GM12865 (cell line): ENCODE results near the gene PREX1.
"Not testable (repeated sequence)": the region's sequence is repeated elsewhere in the genome, so short reads cannot be mapped to it uniquely, and the experiment has no call there.

ENCODE experiments used
- DNase-seq: peaks from one replicate; pipeline ENCODE4 v3.0.0; 2010; ENCODE audit warnings: low read depth
- H3K4me3 ChIP-seq: 2 replicates; pipeline ENCODE4 v1.5.1; 2011; ENCODE audit warnings: mild to moderate bottlenecking, low read depth, low read length, control low read depth
- TF ChIP-seq, protein P1 (sequence below): IDR thresholded peaks from 2 replicates; pipeline ENCODE4 v1.5.1; 2011; ENCODE audit warnings: low read length, control low read depth, low read depth, inconsistent platforms; ENCODE audit not compliant: insufficient read depth; ENCODE audit errors: missing control alignments

PREX1 gene

DNA sequence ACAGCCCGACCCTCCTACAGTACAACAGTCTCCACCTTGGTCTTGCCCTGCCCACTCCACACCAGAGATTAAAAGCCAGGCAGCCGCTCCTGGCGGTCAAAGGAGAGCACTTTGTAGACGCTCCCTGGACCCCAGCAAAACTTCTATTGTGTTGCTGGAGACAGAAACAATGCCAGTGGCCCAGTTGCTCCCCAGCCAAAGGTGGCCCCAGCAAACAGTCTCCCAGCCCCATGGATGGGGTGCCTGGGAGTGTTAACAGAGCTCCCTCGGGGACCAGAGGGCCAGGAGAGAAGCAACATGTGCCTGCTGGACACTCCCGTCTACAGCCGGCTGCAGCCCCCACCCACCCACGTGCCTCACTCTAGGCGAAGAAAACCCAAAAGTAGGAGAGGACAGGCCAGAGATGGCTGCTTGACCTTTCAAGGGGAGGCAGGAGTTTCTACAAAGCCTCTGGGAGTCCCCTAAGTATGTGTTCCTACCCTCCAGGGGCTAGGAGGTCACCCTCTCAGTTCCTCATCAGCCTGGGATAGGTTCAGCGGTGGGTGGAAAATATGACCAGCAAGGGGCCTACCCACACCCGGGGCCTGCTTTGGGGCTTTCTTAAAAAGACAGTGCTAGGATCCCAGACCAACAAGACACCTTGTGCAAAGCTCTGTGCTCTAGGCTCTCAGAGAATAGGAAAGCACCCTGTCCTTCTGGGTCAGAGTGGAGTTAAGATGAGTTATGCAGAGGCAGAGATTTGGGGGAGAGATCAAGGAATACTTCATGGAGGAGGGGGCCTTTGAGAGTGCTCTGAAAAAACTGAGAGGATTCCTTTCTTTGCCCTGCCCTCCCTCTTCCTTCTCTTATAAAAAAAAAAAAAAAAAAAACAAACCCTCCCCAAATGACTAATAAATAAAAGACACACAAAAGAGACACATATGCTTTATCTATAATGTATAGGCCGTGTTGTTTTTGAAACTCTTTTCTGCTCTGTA, 19.0 kb upstream of the PREX1 start:
- TF ChIP-seq, protein P1, sequence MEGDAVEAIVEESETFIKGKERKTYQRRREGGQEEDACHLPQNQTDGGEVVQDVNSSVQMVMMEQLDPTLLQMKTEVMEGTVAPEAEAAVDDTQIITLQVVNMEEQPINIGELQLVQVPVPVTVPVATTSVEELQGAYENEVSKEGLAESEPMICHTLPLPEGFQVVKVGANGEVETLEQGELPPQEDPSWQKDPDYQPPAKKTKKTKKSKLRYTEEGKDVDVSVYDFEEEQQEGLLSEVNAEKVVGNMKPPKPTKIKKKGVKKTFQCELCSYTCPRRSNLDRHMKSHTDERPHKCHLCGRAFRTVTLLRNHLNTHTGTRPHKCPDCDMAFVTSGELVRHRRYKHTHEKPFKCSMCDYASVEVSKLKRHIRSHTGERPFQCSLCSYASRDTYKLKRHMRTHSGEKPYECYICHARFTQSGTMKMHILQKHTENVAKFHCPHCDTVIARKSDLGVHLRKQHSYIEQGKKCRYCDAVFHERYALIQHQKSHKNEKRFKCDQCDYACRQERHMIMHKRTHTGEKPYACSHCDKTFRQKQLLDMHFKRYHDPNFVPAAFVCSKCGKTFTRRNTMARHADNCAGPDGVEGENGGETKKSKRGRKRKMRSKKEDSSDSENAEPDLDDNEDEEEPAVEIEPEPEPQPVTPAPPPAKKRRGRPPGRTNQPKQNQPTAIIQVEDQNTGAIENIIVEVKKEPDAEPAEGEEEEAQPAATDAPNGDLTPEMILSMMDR: no peak
- peak overlapping the region; percentile 35 for H3K4me3 ChIP-seq
- DNase-seq: peak; percentile 94

- TF ChIP-seq, protein P1: no peak
- no peak for DNase-seq
- no peak overlapping the region for H3K4me3 ChIP-seq
Measured at GRCh38 chr20:48845721-48846306, 18.0 kb upstream of the PREX1 start.

DNA sequence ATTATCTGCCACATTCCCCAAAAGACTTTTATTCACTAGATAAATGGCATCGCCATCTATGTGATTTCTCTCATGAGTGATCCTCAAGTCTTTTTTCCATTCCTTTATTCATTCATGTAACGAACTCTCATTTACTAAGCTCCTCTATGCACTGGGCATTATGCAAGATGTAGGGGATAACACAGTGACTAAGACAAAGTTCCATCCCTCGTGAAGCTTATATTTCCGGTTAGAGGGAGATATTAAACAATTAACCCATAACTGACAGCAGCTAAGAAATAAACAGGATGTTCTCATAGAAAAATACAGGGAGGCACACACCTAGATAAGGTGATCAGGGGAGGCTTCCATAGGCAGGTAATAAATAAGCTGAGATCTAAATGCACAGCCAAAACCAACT, 17.2 kb upstream of the PREX1 start:
- H3K4me3 ChIP-seq: no peak overlapping the region
- TF ChIP-seq, protein P1: no peak
- no peak for DNase-seq

GRCh38 chr20:48843896-48844295, 16.1 kb upstream of the PREX1 start:
- not testable (repeated sequence) for H3K4me3 ChIP-seq, DNase-seq

DNA sequence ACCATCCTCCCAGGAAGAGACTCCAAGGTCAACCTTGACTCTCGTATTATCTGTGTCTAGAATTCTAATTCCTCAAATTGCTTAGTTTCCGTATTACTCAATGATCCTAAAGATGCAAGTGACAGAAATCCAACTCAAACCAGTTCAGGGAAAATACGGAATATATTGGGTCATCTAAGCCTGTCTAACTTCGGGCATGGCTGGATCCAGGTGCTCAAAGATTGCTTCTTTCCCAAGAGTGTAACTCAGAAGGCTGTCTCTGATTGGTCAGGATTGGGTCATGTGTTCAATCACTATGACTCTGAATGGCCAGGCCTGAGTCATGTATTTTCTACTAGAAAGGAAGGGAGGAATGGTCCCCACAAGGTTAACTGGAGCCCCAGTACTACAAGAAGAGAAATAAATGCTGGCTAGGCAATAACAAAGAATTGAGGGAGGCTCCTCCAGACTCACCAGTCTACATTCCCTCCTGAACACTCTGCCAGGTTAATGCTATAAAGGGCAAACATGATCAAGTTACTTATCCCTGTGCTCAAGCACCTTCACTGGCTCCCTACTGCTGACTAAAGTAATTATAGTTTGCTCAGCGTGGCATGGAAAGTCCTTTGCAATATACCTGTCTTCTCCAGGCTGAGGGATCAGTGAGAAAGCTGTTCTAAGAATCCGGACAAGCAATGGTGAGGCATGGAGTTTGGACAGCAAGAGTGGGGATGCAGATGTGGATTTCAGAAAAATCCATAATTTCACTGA, 15.4 kb upstream of the PREX1 start:
- no peak for DNase-seq
- TF ChIP-seq, protein P1: no peak
- H3K4me3 ChIP-seq: no peak overlapping the region

DNA sequence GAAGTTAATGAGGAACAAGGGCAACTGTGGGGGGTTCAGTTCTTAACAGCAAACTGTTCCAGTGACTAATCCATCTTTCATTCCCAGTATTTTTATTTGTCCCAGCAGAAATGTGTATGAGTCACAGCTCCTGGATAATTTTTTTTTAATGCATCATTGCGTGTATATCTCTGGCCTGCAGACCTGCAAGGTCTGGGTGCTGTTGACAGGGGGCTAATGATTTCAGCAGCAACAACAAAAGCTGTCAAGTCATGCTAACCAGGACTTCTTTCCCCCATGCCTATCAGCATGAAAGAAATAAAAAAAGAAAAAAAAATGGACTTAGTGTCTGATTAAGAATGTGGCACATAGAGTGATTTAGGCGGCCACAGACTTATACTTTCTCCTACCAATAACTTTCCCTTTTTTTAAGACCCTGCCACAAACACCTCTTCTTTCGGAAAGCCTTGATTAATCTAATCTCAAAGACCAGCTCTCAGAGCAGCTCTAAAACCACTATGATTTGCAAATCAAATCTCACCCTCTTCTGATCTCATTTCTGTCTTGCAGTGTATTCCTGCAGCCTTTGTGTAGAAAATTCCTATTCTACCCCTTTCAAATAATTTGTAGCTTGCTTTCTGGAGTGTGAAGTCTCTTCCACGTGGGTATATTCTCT, 14.2 kb upstream of the PREX1 start:
- no peak for DNase-seq

More for the DNA sequence above, 14.2 kb upstream of the PREX1 start:
- no peak overlapping the region for H3K4me3 ChIP-seq
- TF ChIP-seq, protein P1: no peak
